Parathyroid adenoma (tissue), 2 donors: ENCODE measurements around the gene CADM2.

Source experiments
- H2AFZ ChIP-seq: fragments of 300-600 bp; sonication (generic); one replicate; pipeline ENCODE4 v1.7.0; 2017; ENCODE audit warnings: antibody characterized with exemption, mild to moderate bottlenecking
- H3K27ac ChIP-seq: fragments of 300-600 bp; sonication (generic); one replicate; pipeline ENCODE4 v1.7.0; 2017
- H3K27me3 ChIP-seq: fragments of 300-600 bp; sonication (generic); one replicate; pipeline ENCODE4 v1.7.0; 2017; ENCODE audit warnings: low read length; ENCODE audit not compliant: control insufficient read depth, insufficient read depth
- H3K36me3 ChIP-seq: fragments of 300-600 bp; sonication (generic); one replicate; pipeline ENCODE4 v1.7.0; 2017; ENCODE audit warnings: low read length; ENCODE audit not compliant: control insufficient read depth, insufficient read depth
- H3K4me1 ChIP-seq: fragments of 300-600 bp; sonication (generic); one replicate; pipeline ENCODE4 v1.7.0; 2017; ENCODE audit warnings: control low read depth
- H3K4me2 ChIP-seq: fragments of 300-600 bp; sonication (generic); one replicate; pipeline ENCODE4 v1.7.0; 2017; ENCODE audit warnings: low read length
- H3K4me3 ChIP-seq: fragments of 300-600 bp; sonication (generic); one replicate; pipeline ENCODE4 v1.7.0; 2017; ENCODE audit warnings: low read depth, low read length
- H3K79me2 ChIP-seq: fragments of 300-600 bp; sonication (generic); one replicate; pipeline ENCODE4 v1.7.0; 2017; ENCODE audit warnings: control low read depth
- H3K9ac ChIP-seq: fragments of 300-600 bp; sonication (generic); one replicate; pipeline ENCODE4 v1.7.0; 2017; ENCODE audit warnings: mild to moderate bottlenecking
- H3K9me3 ChIP-seq: fragments of 300-600 bp; sonication (generic); one replicate; pipeline ENCODE4 v1.7.0; 2017; ENCODE audit warnings: low read length; ENCODE audit not compliant: control insufficient read depth
- TF ChIP-seq, protein P1 (sequence below): fragments of 300-600 bp; sonication (generic); IDR thresholded peaks from one replicate; pipeline ENCODE4 v1.7.0; 2017; ENCODE audit warnings: antibody characterized with exemption, mild to moderate bottlenecking
- donor health status: primary hyperparathyroidism.

The CADM2 gene

DNA sequence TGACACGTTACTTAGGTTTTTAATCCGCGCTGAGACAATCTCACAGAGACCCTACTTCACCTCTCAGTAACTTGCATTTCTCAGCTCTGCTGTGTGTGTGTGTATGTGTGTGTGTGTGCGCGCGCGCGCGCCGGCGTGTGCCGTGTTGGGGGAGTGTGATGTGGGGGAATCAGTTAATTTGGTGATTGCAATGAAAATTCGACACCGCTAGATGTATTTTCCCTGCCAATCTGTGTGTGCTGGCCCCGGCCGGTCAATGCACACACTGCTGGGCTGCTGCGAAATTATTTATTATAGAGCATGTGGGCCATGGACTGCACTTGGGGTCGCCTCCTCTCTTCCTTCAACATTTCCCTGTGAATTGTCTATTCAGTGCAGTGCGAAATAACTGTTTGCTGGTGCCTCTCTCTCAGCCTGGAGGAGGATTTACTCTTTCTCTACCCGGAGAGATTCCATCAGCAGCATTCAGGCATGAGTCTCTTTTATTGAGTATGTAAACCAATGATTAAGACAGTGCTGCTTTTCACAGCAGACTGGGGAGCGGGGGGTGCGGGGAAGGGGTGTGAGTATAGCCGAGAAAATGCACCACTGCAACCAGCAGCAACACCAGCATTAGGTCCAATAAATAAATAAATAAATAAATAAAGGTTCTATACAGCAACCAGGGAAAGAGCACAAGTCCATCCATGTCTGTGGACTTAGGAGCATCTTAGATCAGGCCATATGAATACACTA is 2.9 kb downstream of the CADM2 start:
- Histone ChIP-seq H3K9me3 (no peaks in the 10 kb centered on the region), H3K9ac (no peak overlapping the region), H3K4me1 (no peaks in the 10 kb centered on the region), H3K27me3 (no peaks in the 10 kb centered on the region), H3K4me2 (no peak overlapping the region), H3K4me3 (no peak overlapping the region), H3K36me3 (no peaks in the 10 kb centered on the region), H3K79me2 (no peaks in the 10 kb centered on the region), H3K27ac (no peak overlapping the region), H2AFZ (no peak overlapping the region)
- TF ChIP-seq, protein P1, sequence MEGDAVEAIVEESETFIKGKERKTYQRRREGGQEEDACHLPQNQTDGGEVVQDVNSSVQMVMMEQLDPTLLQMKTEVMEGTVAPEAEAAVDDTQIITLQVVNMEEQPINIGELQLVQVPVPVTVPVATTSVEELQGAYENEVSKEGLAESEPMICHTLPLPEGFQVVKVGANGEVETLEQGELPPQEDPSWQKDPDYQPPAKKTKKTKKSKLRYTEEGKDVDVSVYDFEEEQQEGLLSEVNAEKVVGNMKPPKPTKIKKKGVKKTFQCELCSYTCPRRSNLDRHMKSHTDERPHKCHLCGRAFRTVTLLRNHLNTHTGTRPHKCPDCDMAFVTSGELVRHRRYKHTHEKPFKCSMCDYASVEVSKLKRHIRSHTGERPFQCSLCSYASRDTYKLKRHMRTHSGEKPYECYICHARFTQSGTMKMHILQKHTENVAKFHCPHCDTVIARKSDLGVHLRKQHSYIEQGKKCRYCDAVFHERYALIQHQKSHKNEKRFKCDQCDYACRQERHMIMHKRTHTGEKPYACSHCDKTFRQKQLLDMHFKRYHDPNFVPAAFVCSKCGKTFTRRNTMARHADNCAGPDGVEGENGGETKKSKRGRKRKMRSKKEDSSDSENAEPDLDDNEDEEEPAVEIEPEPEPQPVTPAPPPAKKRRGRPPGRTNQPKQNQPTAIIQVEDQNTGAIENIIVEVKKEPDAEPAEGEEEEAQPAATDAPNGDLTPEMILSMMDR, result no peak

DNA sequence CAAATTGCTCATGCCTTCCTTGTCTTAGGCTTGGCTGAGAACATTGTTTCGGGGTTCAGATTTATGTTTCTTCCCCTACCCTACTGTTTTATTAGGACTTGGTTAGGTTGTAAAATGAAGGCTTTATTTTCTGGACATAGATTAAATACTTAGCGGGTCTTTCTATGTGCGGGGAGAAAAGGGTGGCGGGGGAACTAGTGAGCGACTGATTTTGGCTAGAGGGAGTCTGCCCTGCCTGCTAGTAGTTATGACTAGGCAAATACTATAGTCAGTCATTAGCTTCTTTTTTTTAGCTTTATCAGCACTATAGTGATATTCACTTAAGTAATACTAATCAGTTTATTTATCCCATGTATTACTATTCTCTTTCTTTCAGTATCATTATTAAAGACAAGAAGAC is 3.6 kb downstream of the CADM2 start:
- H2AFZ ChIP-seq, result no peak overlapping the region
- no peaks in the 10 kb centered on the region for H3K36me3 ChIP-seq
- H3K9me3 ChIP-seq, result no peaks in the 10 kb centered on the region
- no peaks in the 10 kb centered on the region for H3K4me1 ChIP-seq
- H3K4me2 ChIP-seq, result no peak overlapping the region
- TF ChIP-seq, protein P1, result no peak
- no peaks in the 10 kb centered on the region for H3K27me3 ChIP-seq
- H3K79me2 ChIP-seq, result no peaks in the 10 kb centered on the region
- H3K27ac ChIP-seq, result no peak overlapping the region
- no peak overlapping the region for H3K4me3 ChIP-seq
- H3K9ac ChIP-seq, result no peak overlapping the region

DNA sequence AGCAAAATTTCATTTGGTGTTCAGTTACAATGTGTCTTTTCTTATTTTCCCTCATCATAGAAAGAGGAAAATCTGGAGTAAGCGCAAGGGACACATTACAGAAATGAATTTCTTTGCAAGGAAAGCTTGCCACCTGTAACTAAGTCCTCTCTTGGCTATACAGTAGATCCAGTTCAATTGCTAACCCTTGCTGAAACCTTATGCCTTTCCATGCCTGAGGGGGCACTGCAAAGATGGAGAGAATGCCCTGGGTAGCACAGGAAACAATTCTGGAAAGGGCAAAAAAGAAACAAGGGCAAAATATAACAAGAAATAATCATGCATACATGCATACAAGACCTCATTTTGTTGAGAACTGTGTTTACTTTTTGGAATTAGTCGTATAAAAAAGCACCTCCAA is 4.3 kb downstream of the CADM2 start:
- no peak overlapping the region for H2AFZ ChIP-seq
- H3K4me2 ChIP-seq, result no peak overlapping the region
- H3K9ac ChIP-seq, result no peak overlapping the region
- H3K4me1 ChIP-seq, result no peaks in the 10 kb centered on the region
- H3K4me3 ChIP-seq, result no peak overlapping the region
- TF ChIP-seq, protein P1, result no peak
- H3K27ac ChIP-seq, result no peak overlapping the region
- no peaks in the 10 kb centered on the region for H3K27me3 ChIP-seq
- H3K79me2 ChIP-seq, result no peaks in the 10 kb centered on the region
- no peaks in the 10 kb centered on the region for H3K36me3 ChIP-seq
- no peaks in the 10 kb centered on the region for H3K9me3 ChIP-seq

DNA sequence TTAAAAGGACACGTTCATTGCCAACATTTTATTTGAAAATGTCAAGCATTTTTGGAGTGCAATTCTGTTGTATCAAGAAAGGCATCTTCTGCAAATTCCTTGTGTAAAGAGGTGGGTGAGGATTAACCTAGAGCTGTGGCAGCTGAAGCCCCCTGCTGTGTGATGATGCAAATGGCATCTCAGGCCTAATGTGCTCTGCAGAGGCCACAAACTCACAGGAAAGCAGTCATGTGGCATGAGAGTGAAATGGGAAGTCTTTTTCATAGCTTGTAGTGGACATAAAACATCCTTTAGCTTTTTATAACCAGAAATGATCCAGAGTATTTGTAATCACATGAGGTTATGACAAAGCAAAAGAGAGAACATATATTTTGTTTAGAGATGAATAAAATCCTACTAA is 6.4 kb downstream of the CADM2 start:
- no peaks in the 10 kb centered on the region for H3K4me1 ChIP-seq
- H3K9me3 ChIP-seq, result no peaks in the 10 kb centered on the region

More for the DNA sequence above, 6.4 kb downstream of the CADM2 start:
- Histone ChIP-seq H3K79me2 (no peaks in the 10 kb centered on the region), H2AFZ (no peak overlapping the region), H3K27me3 (no peaks in the 10 kb centered on the region), H3K27ac (no peak overlapping the region), H3K4me3 (no peak overlapping the region), H3K36me3 (no peaks in the 10 kb centered on the region), H3K4me2 (no peak overlapping the region), H3K9ac (no peak overlapping the region)
- TF ChIP-seq, protein P1, result no peak
